ENCODE results near the gene EFR3B. TPM values are rescaled to one million over a fixed set of nuclear protein-coding genes. Genes with fewer than 3 reads are reported as not detected.

Gene EFR3B
- total RNA-seq, 2 experiments from 2014 or later, result 1.0 to 1.1 TPM

DNA sequence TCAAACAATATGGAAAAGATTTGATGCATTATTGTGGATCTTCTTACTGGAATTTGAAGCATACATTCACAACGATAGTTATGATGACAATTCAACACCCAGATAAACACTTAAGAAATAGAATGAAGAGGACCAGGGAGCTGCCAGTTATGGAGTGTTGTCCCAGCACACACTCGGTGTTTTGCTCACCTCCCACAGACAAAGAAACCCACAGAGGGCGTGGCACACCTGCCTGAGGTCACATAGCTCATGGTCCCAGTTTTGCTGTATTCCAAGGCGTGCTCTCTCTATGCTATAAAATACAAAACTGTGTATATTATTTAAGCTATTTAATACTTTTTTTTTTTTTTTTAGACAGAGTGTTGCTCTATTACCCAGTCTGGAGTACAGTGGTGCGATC is 31.1 kb downstream of the EFR3B start:
- Mint-ChIP-seq H3K9me3 (ENCODE audit: low read depth) (no peaks in the 10 kb centered on the region), H3K27me3 (peaks cover 14% of the 10 kb centered on the region), H3K4me3 (no peak overlapping the region), H3K4me1 (no peaks in the 10 kb centered on the region), H3K36me3 (ENCODE audit: low read depth) (no peaks in the 10 kb centered on the region), H3K27ac (no peak overlapping the region)
- ChIA-PET POLR2A (no interaction called here), CTCF (interaction anchor here (0.8 to 1.6 kb wide), 2 partner anchors 10 to 97 kb away, joined by 3 to 4 read pairs; no protein-coding TSS in a partner anchor)
- no peak for DNase-seq
- no peak for ATAC-seq
- intact Hi-C loops (cut with DNase I, micrococcal nuclease), result no loop called here

DNA sequence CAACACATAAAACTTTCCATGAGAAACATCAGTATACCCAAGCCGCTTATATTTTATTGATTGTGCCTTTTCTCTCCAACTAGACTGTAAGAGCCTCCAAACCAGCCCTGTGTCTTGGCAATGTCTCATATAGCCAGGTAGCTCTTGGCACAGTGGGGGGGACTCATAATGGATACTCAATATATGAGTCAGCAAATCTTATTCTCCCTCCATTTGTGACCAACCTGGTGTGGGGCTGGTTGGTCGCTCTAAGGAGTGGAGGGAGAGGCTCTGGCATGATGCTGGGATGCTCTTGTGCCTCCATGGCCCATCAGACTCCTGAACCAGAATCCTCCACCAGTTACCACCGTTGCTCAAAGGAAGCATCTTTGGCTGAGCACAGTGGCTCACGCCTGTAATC is 32.0 kb downstream of the EFR3B start:
- Mint-ChIP-seq H3K36me3 (ENCODE audit: low read depth) (no peaks in the 10 kb centered on the region), H3K27ac (no peak overlapping the region), H3K27me3 (peaks cover 19% of the 10 kb centered on the region), H3K4me3 (no peak overlapping the region), H3K9me3 (ENCODE audit: low read depth) (no peaks in the 10 kb centered on the region), H3K4me1 (no peaks in the 10 kb centered on the region)
- ChIA-PET CTCF (interaction anchor here (1.6 kb wide), 1 partner anchor 9 kb away, joined by 4 read pairs; no protein-coding TSS in a partner anchor), POLR2A (no interaction called here)
- intact Hi-C loops (cut with DNase I, micrococcal nuclease), result no loop called here
- ATAC-seq, result no peak
- no peak for DNase-seq

DNA sequence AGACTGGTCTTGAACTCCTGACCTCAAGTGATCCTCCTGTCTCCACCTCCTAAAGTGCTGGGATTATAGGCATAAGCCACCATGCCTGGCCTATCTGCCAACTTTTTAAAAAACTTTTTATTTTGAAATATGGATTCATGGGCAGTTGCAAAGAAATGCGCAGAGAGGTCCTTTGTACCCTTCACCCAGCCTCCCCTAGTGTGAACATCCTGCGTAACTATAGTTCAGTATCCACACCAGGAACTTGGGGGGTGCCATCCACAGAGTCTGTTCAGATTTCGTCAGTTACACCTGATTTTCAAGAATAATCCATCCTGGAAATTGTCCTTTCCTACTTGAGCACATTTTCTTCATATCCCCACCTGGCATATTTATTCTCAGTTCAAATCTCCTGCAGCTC is 33.0 kb downstream of the EFR3B start:
- Mint-ChIP-seq H3K27ac (no peak overlapping the region), H3K4me3 (no peak overlapping the region), H3K9me3 (ENCODE audit: low read depth) (no peaks in the 10 kb centered on the region), H3K4me1 (no peaks in the 10 kb centered on the region), H3K36me3 (ENCODE audit: low read depth) (no peaks in the 10 kb centered on the region), H3K27me3 (peaks cover 21% of the 10 kb centered on the region)
- POLR2A ChIA-PET, result no interaction called here
- CTCF ChIA-PET, result no interaction called here
- no peak for DNase-seq
- intact Hi-C loops (cut with DNase I, micrococcal nuclease), result no loop called here
- no peak for ATAC-seq

DNA sequence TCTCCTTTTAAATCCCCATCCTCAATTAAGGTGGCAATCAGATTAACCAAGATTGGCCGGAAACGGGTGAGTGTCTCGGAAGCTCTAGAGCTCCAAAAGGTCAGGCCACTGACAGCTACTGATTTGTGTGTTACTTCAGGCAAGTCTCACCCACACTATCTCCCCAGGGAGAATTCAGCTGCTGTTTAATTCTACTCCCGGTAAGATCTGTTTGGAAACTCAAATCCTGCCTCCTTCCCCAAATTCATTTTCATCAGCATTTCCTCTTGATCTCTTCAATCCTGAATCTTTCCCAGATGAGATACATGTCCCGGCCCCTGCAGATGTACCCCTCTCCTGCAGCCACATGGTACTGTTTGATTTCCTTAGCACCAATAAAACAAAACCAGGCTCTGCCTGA is 34.9 kb downstream of the EFR3B start:
- DNase-seq (no peak), ATAC-seq (no peak)
- Mint-ChIP-seq H3K4me3 (no peak overlapping the region), H3K4me1 (no peaks in the 10 kb centered on the region), H3K27me3 (peaks cover 25% of the 10 kb centered on the region), H3K9me3 (ENCODE audit: low read depth) (no peaks in the 10 kb centered on the region), H3K27ac (no peak overlapping the region), H3K36me3 (ENCODE audit: low read depth) (no peaks in the 10 kb centered on the region)
- ChIA-PET POLR2A (no interaction called here), CTCF (no interaction called here)
- intact Hi-C loops (cut with DNase I, micrococcal nuclease), result no loop called here

DNA sequence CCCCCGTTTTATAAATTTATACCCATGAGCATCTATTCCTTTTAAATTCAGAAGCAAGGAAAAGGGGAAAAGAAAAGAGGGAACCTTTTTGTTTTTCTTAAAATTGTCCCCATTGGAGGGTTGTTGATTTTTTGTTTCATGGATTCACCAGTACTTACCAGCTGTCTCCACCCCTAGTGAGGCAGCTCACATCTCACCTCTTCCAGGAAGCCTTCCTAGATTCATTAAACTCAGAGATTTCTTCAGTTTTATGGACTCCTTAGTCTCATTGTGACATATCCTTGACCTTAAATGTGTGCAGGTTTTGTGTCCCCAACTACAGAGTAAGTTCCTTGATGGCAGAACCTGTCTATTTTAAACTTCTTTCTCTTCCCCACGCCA is 35.9 kb downstream of the EFR3B start:
- Mint-ChIP-seq H3K9me3 (ENCODE audit: low read depth) (no peaks in the 10 kb centered on the region), H3K27me3 (peaks cover 25% of the 10 kb centered on the region), H3K4me3 (no peak overlapping the region), H3K4me1 (no peaks in the 10 kb centered on the region), H3K27ac (no peak overlapping the region), H3K36me3 (ENCODE audit: low read depth) (no peaks in the 10 kb centered on the region)
- no peak for DNase-seq
- ChIA-PET POLR2A (no interaction called here), CTCF (interaction anchor here (0.8 kb wide), 1 partner anchor 24 kb away, joined by 3 read pairs; no protein-coding TSS in a partner anchor)
- intact Hi-C loops (cut with DNase I, micrococcal nuclease), result no loop called here
- ATAC-seq, result no peak

DNA sequence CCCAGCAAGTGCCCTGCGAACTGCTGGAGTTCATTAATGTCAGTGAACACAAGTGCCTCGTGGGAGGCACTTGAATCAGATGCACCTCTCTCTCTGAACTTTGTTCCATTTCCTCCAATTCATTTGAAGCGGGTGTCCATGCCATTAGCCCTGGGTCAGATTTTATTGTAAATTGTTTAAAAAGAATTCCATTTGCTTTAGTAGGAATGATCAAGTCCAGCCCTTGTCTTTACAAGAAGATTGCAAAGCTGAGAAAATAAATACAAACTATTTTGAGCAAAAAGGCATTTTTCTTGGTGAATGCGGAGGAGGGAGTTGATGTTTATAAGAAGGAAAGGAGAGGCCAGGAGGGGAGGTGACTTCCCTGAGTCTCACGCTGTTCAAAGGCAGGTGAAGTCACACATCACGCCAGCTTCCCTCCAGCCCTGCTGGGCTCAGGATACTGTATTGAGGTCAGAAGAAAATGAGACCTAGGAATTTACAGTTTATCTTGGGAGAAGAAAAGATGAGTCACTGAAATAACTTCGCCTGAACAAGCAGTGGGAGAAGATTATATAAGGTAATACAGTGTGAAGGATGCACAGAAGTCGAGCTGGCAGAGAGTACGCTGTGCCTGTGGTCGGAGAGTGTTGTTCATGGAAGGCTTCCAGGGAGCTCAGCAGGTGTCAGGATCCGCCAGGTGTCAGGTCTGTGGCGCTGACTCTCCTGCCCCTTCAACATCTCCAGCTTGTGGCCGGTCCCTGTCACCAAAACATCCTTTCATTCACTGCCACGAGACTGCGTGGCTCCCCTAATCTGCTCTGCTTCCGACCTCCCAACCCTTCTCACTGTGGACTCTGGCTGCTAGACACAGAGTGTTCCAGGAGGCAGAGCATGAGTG is 36.5 kb downstream of the EFR3B start:
- H3K27me3 Mint-ChIP-seq, result peaks cover 25% of the 10 kb centered on the region
- ATAC-seq (no peak), DNase-seq (no peak)
- no peaks in the 10 kb centered on the region for H3K9me3 Mint-ChIP-seq (ENCODE audit: low read depth)
- intact Hi-C loops (cut with DNase I, micrococcal nuclease), result no loop called here
- no peaks in the 10 kb centered on the region for H3K36me3 Mint-ChIP-seq (ENCODE audit: low read depth)
- no peak overlapping the region for H3K4me3 Mint-ChIP-seq
- no peak overlapping the region for H3K27ac Mint-ChIP-seq
- POLR2A ChIA-PET, result interaction anchor here (0.6 kb wide), 1 partner anchor 310 kb away, joined by 5 read pairs; no protein-coding TSS in a partner anchor
- CTCF ChIA-PET, result interaction anchor here (0.8 kb wide), 1 partner anchor 24 kb away, joined by 3 read pairs; no protein-coding TSS in a partner anchor
- H3K4me1 Mint-ChIP-seq, result no peaks in the 10 kb centered on the region

- no peaks in the 10 kb centered on the region for H3K9me3 Mint-ChIP-seq (ENCODE audit: low read depth)
- H3K4me1 Mint-ChIP-seq, result no peaks in the 10 kb centered on the region
- DNase-seq, result no peak
- CTCF ChIA-PET, result no interaction called here
- H3K27ac Mint-ChIP-seq, result no peak overlapping the region
- H3K27me3 Mint-ChIP-seq, result peaks cover 25% of the 10 kb centered on the region
- intact Hi-C loops (cut with DNase I, micrococcal nuclease), result no loop called here
- POLR2A ChIA-PET, result interaction anchor here (0.6 kb wide), 1 partner anchor 311 kb away, joined by 5 read pairs; no protein-coding TSS in a partner anchor
- no peaks in the 10 kb centered on the region for H3K36me3 Mint-ChIP-seq (ENCODE audit: low read depth)
- no peak overlapping the region for H3K4me3 Mint-ChIP-seq
- no peak for ATAC-seq
These were observed 37.3 kb downstream of the EFR3B start for GRCh38 chr2:25079050-25079635.

DNA sequence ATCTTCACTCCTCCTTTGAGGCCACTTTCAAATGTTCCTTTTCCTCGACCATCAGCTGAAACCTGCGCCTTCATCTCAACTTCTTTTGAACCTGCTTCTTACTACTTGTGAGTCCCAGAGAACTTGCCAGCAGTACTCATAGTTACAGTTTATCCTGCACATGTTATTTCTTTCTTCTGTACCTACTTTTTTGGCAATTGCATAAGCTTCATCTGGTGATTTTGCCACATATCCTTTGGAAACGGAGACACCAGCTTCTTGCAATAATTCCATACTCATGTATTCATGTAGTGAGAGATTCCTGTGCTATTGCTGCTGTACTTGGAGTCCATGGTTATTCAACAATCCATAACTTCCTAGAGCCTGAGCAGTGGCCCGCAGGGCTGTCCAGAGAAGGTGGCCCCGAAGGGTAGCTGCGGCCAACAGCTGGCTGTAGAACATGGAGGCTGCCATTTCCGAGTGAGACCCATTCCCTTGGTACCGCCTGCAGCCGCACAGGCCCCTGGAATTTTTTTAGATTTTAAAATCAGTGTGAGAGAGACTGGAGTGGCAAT is 39.4 kb downstream of the EFR3B start:
- ChIA-PET CTCF (interaction anchor here (1.5 kb wide), 1 partner anchor 48 kb away, joined by 3 read pairs; no protein-coding TSS in a partner anchor), POLR2A (no interaction called here)
- Mint-ChIP-seq H3K4me3 (no peak overlapping the region), H3K27ac (no peak overlapping the region), H3K36me3 (ENCODE audit: low read depth) (no peaks in the 10 kb centered on the region), H3K27me3 (peaks cover 21% of the 10 kb centered on the region), H3K4me1 (no peaks in the 10 kb centered on the region), H3K9me3 (ENCODE audit: low read depth) (no peaks in the 10 kb centered on the region)
- DNase-seq (no peak), ATAC-seq (no peak)
- intact Hi-C loops (cut with DNase I, micrococcal nuclease), result no loop called here

- Mint-ChIP-seq H3K36me3 (ENCODE audit: low read depth) (no peaks in the 10 kb centered on the region), H3K4me1 (no peaks in the 10 kb centered on the region), H3K4me3 (no peak overlapping the region), H3K9me3 (ENCODE audit: low read depth) (no peaks in the 10 kb centered on the region), H3K27me3 (peaks cover 15% of the 10 kb centered on the region), H3K27ac (no peak overlapping the region)
- CTCF ChIA-PET, result interaction anchor here (1.3 kb wide), 1 partner anchor 107 kb away, joined by 5 read pairs; no protein-coding TSS in a partner anchor
- intact Hi-C loops (cut with DNase I, micrococcal nuclease), result no loop called here
- POLR2A ChIA-PET, result no interaction called here
- ATAC-seq (no peak), DNase-seq (no peak)
These were observed 40.2 kb downstream of the EFR3B start for GRCh38 chr2:25082002-25082622.

GRCh38 chr2:25085761-25086560 is 44.1 kb downstream of the EFR3B start:
- ChIA-PET CTCF (interaction anchor here (0.9 kb wide), 1 partner anchor 35 kb away, joined by 3 read pairs; no protein-coding TSS in a partner anchor), POLR2A (no interaction called here)
- intact Hi-C loops (cut with DNase I, micrococcal nuclease), result no loop called here
- Mint-ChIP-seq H3K4me3 (no peak overlapping the region), H3K36me3 (ENCODE audit: low read depth) (no peaks in the 10 kb centered on the region), H3K4me1 (no peaks in the 10 kb centered on the region), H3K27me3 (peaks cover 3% of the 10 kb centered on the region), H3K27ac (no peak overlapping the region), H3K9me3 (ENCODE audit: low read depth) (no peaks in the 10 kb centered on the region)
- no peak for ATAC-seq
- no peak for DNase-seq
